ENCODE data around the gene CKM.

DNA sequence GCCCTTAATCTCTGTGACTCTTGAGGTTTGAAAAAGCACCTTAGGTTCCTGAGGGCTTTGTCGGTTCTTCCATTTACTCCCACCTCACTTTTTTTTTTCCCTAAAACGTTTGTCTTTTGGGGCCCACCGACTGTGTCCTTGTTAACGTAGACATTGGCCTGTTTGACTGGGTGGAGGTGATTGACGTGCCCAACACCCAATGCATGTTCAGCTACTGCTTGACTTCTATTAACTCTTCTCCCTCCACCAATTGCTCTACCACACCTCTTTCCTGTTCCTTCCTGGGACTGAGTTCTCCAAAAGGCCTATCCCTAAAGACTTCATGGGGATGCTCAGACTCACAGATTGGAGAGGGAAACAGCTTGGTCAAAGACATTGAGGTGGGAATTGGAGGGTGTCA, 17.3 kb downstream of the CKM start:
- TF ChIP-seq, protein P1, sequence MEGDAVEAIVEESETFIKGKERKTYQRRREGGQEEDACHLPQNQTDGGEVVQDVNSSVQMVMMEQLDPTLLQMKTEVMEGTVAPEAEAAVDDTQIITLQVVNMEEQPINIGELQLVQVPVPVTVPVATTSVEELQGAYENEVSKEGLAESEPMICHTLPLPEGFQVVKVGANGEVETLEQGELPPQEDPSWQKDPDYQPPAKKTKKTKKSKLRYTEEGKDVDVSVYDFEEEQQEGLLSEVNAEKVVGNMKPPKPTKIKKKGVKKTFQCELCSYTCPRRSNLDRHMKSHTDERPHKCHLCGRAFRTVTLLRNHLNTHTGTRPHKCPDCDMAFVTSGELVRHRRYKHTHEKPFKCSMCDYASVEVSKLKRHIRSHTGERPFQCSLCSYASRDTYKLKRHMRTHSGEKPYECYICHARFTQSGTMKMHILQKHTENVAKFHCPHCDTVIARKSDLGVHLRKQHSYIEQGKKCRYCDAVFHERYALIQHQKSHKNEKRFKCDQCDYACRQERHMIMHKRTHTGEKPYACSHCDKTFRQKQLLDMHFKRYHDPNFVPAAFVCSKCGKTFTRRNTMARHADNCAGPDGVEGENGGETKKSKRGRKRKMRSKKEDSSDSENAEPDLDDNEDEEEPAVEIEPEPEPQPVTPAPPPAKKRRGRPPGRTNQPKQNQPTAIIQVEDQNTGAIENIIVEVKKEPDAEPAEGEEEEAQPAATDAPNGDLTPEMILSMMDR (IDR thresholded peaks at IDR 0.05; ENCODE audit: extremely low read depth in 1 of 2, insufficient read depth in 1 of 2, low read depth in 1 of 2, low read length in 2 of 2), result no peak
- TF ChIP-seq POLR2AphosphoS5 (IDR thresholded peaks at IDR 0.05; ENCODE audit: insufficient read depth, low read depth, low read length), result no peak
- TF ChIP-seq POLR2A (IDR thresholded peaks at IDR 0.05; ENCODE audit: low read depth, low read length), result no peak
- no peak for TF ChIP-seq EZH2 (IDR thresholded peaks at IDR 0.05; ENCODE audit: borderline replicate concordance, low read depth, low read length, severe bottlenecking)
- TF ChIP-seq FOS (IDR thresholded peaks at IDR 0.05; ENCODE audit: borderline replicate concordance, insufficient read depth, low read length), result no peak
- TF ChIP-seq, protein P2, sequence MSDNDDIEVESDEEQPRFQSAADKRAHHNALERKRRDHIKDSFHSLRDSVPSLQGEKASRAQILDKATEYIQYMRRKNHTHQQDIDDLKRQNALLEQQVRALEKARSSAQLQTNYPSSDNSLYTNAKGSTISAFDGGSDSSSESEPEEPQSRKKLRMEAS (IDR thresholded peaks at IDR 0.05; ENCODE audit: insufficient read depth, insufficient read length), result no peak
